Neural crest cell (in vitro differentiated cells): ENCODE measurements around the gene MBD3. TPM values are rescaled to one million over a fixed set of nuclear protein-coding genes. Genes with fewer than 3 reads are reported as not detected.
A peak's percentile ranks its signal among the peaks of the same experiment; 100 is the strongest.

ENCODE experiments used
- DNase-seq: peaks from one replicate; pipeline ENCODE4 v3.0.0; 2021; ENCODE audit warnings: low read depth, mixed read lengths, low spot score
- H3K27ac Mint-ChIP-seq: one replicate; pipeline ENCODE4 v1.8.0; 2021; ENCODE audit warnings: mild to moderate bottlenecking, mixed read lengths; ENCODE audit not compliant: unreplicated experiment
- H3K27me3 Mint-ChIP-seq: 2 replicates; pipeline ENCODE4 v1.8.0; 2021; ENCODE audit warnings: low read depth, mild to moderate bottlenecking, mixed read lengths
- H3K36me3 Mint-ChIP-seq: 2 replicates; pipeline ENCODE4 v1.8.0; 2021; ENCODE audit warnings: low read depth, mild to moderate bottlenecking, mixed read lengths
- H3K4me1 Mint-ChIP-seq: 2 replicates; pipeline ENCODE4 v1.8.0; 2021; ENCODE audit warnings: mixed read lengths
- H3K4me3 Mint-ChIP-seq: one replicate; pipeline ENCODE4 v1.8.0; 2021; ENCODE audit warnings: mild to moderate bottlenecking, mixed read lengths
- H3K9me3 Mint-ChIP-seq: 2 replicates; pipeline ENCODE4 v1.8.0; 2021; ENCODE audit warnings: mixed read lengths
- total RNA-seq: library from RNA; stranded (reverse); gene quantifications from 2 replicates; pipeline ENCODE4 v1.2.1, GENCODE V29; 2021
- TF ChIP-seq, protein P1 (sequence below): fragments of 200-600 bp; sonication (generic); conservative IDR thresholded peaks from 2 replicates; pipeline ENCODE4 v1.5.0; 2021; ENCODE audit warnings: antibody characterized with exemption, mild to moderate bottlenecking

MBD3 gene
- total RNA-seq, 1 donor from 2014 or later, result 168 TPM

DNA sequence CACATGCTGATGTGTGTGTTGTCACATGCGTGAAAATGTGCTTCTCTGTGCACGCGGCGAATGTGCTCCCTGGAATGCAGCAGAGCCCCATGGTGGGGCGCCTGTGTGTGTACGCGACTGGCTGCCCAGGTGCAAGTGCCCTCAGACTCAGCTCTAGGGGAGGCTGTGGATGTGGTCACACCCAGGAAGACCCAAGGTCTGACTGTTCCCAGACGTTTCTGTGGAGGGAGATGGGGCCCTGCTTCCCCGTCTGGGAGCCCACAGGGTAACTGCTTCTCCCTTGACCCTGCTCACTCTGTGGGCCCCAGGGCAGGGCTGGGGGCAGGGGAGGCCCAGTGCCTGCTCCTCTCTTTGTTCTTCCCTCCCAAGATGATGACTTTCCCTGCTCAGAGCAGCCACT lies 20.5 kb upstream of the MBD3 start:
- H3K4me1 Mint-ChIP-seq, result peaks cover 8% of the 10 kb centered on the region
- TF ChIP-seq, protein P1, sequence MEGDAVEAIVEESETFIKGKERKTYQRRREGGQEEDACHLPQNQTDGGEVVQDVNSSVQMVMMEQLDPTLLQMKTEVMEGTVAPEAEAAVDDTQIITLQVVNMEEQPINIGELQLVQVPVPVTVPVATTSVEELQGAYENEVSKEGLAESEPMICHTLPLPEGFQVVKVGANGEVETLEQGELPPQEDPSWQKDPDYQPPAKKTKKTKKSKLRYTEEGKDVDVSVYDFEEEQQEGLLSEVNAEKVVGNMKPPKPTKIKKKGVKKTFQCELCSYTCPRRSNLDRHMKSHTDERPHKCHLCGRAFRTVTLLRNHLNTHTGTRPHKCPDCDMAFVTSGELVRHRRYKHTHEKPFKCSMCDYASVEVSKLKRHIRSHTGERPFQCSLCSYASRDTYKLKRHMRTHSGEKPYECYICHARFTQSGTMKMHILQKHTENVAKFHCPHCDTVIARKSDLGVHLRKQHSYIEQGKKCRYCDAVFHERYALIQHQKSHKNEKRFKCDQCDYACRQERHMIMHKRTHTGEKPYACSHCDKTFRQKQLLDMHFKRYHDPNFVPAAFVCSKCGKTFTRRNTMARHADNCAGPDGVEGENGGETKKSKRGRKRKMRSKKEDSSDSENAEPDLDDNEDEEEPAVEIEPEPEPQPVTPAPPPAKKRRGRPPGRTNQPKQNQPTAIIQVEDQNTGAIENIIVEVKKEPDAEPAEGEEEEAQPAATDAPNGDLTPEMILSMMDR, result no peak
- H3K27me3 Mint-ChIP-seq, result peaks cover 6% of the 10 kb centered on the region
- H3K9me3 Mint-ChIP-seq, result no peaks in the 10 kb centered on the region
- H3K27ac Mint-ChIP-seq, result no peak overlapping the region
- peaks cover 16% of the 10 kb centered on the region for H3K36me3 Mint-ChIP-seq
- DNase-seq, result no peak
- no peak overlapping the region for H3K4me3 Mint-ChIP-seq

DNA sequence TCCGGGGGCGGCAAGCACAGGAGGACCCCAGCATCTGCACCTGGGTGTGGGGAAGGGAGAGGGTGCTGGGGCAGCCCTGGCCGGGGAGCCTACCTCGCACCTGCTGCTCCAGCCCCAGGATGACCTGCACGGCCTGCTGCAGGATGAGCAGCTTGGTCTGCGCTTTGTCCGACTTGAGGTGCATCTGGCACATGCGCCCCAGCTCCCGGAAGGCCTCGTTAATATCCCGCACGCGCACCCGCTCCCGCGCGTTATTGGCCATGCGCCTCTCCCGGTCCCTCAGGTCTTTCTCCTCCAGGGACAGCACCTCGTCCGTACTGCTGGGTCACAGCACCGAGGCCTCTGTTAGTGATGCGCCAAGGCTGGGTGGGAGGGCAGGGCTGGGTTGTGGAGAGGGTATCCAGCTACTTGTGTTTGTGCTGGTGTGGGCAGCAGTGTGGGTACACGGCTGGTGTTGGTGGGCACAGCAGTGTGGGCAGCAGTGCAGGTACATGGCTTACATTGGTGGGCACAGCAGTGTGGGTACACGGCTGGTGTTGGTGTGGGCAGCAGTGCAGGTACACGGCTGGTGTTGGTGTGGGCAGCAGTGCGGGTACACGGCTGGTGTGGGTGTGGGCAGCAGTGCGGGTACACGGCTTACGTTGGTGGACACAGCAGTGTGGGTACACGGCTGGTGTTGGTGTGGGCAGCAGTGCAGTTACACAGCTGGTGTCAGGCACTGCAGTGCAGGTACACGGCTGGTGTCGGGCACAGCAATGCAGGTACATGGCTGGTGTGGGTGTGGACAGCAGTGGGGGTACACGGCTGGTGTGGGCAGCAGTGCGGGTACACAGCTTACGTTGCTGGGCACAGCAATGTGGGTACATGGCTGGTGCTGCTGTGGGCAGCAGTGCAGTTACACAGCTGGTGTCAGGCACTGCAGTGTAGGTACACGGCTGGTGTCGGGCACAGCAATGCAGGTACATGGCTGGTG lies 19.7 kb upstream of the MBD3 start:
- H3K27ac Mint-ChIP-seq, result no peak overlapping the region
- peaks cover 13% of the 10 kb centered on the region for H3K36me3 Mint-ChIP-seq
- H3K27me3 Mint-ChIP-seq, result peaks cover 4% of the 10 kb centered on the region
- H3K4me1 Mint-ChIP-seq, result peaks cover 5% of the 10 kb centered on the region
- no peak overlapping the region for H3K4me3 Mint-ChIP-seq
- TF ChIP-seq, protein P1, result no peak
- DNase-seq, result no peak
- no peaks in the 10 kb centered on the region for H3K9me3 Mint-ChIP-seq

DNA sequence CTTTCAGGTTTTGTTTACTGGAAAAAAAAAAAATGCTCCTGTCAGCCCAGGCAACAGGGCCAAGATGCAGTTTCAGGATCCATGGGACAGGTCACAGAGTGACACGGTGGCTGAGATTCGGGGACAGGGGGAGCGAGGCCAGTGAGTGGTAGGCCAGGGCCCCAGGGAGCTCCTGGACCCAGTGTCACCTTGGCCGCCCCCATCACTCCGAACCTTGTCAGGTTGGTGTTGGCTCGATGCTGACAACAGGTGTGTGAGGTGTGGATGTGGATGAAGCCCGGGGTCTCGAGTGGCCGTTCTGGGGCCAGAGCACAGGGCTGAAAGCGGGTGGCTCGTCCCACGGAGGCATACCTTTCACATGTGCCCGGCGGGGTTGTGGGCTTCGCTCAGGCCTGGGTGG lies 18.7 kb upstream of the MBD3 start:
- Mint-ChIP-seq H3K4me1 (no peaks in the 10 kb centered on the region), H3K4me3 (peak overlapping the region; percentile 39), H3K27ac (peak overlapping the region; percentile 27), H3K9me3 (no peaks in the 10 kb centered on the region), H3K36me3 (peaks cover 5% of the 10 kb centered on the region), H3K27me3 (no peaks in the 10 kb centered on the region)
- TF ChIP-seq, protein P1, result no peak
- DNase-seq, result no peak

DNA sequence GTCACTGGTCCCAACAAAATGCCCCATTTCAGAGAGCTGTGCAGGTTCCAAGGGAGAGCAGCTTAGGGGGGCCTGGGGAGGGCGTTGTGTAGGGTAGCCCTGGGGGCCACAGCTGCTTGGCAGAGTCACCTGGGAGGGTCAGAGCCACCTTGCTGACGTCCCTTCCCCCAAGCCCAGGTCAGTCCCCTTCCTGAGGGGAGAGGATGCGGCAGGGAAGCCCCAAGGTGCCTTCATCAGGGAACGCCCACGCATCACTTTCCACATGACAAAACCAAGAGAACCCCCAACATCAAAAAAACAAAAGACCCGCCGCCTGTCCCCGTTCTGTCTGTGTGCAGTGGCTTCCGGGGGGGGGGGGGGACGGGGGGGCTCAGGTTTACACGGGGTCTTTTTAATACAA lies 17.9 kb upstream of the MBD3 start:
- TF ChIP-seq, protein P1, result no peak
- no peak for DNase-seq
- no peak overlapping the region for H3K4me3 Mint-ChIP-seq
- H3K27me3 Mint-ChIP-seq, result peaks cover 6% of the 10 kb centered on the region
- no peaks in the 10 kb centered on the region for H3K9me3 Mint-ChIP-seq
- peaks cover under 1% of the 10 kb centered on the region for H3K36me3 Mint-ChIP-seq
- H3K4me1 Mint-ChIP-seq, result peaks cover 7% of the 10 kb centered on the region
- H3K27ac Mint-ChIP-seq, result no peak overlapping the region

DNA sequence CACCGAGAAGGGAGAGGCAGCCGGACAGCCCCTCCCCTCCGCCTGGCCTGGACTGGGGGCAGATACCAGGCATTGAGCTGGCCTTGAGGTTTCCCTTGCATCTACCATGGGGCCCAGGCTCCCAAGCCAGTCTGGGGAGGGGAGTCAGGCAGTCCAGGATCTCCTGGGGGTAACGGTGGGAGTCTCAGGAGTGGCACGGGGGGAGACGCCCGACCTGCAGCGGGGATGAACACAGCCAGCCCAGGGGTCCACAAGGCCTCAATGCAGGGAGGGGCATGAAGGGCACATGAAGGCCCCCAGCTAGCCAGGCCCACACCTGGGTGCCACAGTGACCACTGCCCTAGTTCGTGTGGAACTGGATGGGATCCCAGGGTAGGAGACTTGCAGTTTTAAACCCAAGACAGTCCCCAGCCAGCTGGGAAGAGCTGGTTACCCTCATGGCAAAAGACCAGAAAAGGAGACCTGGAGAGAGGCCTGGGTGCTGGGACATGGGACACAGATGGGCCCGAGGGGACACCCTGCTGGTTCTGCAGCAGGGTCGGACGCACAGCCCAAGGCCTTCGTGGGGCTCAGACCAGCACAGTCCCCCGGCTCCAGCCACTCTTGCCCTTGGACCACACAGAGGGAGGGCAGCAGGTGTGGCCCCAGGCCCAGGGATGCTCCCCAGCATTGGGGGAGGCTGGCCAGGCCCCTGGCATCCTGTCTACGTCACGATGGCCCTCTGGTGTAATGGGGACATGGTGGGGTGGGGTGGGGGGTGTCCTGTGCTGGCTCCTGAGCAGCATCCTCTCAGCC lies 17.2 kb upstream of the MBD3 start:
- DNase-seq, result no peak
- peaks cover 10% of the 10 kb centered on the region for H3K4me1 Mint-ChIP-seq
- H3K4me3 Mint-ChIP-seq, result peak overlapping the region; percentile 68
- peaks cover 8% of the 10 kb centered on the region for H3K27me3 Mint-ChIP-seq
- H3K36me3 Mint-ChIP-seq, result no peaks in the 10 kb centered on the region
- H3K27ac Mint-ChIP-seq, result no peak overlapping the region
- TF ChIP-seq, protein P1, result no peak
- H3K9me3 Mint-ChIP-seq, result no peaks in the 10 kb centered on the region
